ENCODE results near the gene DPF3. TPM values are rescaled to one million over a fixed set of nuclear protein-coding genes. Genes with fewer than 3 reads are reported as not detected.

Gene DPF3
- total and polyA plus RNA-seq, 2 donors (not counting 1 experiment from before 2014, with no cell fraction given), result 3.4 to 10.2 TPM

DNA sequence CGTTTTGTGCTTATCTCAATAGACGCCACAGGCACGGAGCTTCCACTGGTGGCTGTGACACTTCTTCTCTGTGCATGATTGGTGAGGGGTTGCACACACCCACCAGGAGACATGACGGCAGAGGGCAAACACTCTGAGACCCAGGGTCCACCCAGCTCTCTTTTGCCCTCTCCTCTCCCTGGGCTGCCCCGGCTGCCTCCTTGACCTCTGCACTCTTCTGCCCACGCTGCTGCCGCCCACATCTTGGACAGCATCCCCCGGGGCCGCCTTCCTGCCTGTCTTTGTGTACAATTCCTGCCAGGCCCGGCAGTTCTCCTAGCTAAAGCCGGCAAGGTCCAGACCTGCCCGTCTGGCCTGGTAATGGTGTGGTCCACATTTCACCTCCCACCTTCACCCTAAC lies 44.7 kb downstream of the DPF3 start:
- WGBS (ENCODE audit: insufficient coverage), result 91% methylated on average over 11 of the region's 12 CpGs
- no peak for ATAC-seq (ENCODE audit: low read depth)
- Histone ChIP-seq H3K27me3 (replicated peaks in 1 of 4; ENCODE audit: control extremely low read depth in 1 of 4, control insufficient read depth in 3 of 4, insufficient read depth in 4 of 4, low read length in 3 of 4) (no peaks in the 10 kb centered on the region), H3K4me1 (ENCODE audit: control insufficient read depth in 2 of 2, insufficient read depth in 2 of 2, low read length in 2 of 2) (no peaks in the 10 kb centered on the region), H3K9me3 (ENCODE audit: control extremely low read depth in 1 of 3, control insufficient read depth in 2 of 3, insufficient read depth in 1 of 3, low read length in 2 of 3) (no peaks in the 10 kb centered on the region), H3K4me2 (replicated peaks; ENCODE audit: low read depth, low read length, poor library complexity, severe bottlenecking) (no peak overlapping the region), H3K9ac (ENCODE audit: low read length) (no peak overlapping the region), H3K27ac (ENCODE audit: low read length in 2 of 2) (no peak overlapping the region), H3K79me2 (ENCODE audit: control insufficient read depth, insufficient read depth, low read length) (peaks cover 33% of the 10 kb centered on the region), H4K20me1 (ENCODE audit: control insufficient read depth, insufficient read depth, low read length, poor library complexity, severe bottlenecking) (peaks cover 9% of the 10 kb centered on the region), H3K4me3 (ENCODE audit: control extremely low read depth in 1 of 5, extremely low read depth in 1 of 5, insufficient read depth in 1 of 5, low read depth in 2 of 5, low read length in 4 of 5) (no peak overlapping the region), H2AFZ (ENCODE audit: insufficient read depth, low read depth, low read length, poor library complexity, severe bottlenecking) (no peak overlapping the region), H3K36me3 (replicated peaks in 1 of 2; ENCODE audit: control extremely low read depth in 1 of 2, control insufficient read depth in 1 of 2, extremely low read depth in 1 of 2, insufficient read depth in 2 of 2, low read length in 1 of 2) (no peaks in the 10 kb centered on the region)
- Mint-ChIP-seq H3K27ac (no peak overlapping the region), H3K27me3 (no peaks in the 10 kb centered on the region), H3K4me3 (no peak overlapping the region), H3K9me3 (ENCODE audit: insufficient read depth) (no peaks in the 10 kb centered on the region), H3K4me1 (peaks cover 11% of the 10 kb centered on the region)
- ChIA-PET POLR2A (no interaction called here), CTCF (interaction anchor here (1.0 kb wide), 1 partner anchor 14 kb away, joined by 3 read pairs; no protein-coding TSS in a partner anchor)
- DNase-seq, result no peak
- intact Hi-C loops (cut with micrococcal nuclease), result no loop called here
- TF ChIP-seq EZH2 (IDR thresholded peaks at IDR 0.05; ENCODE audit: borderline replicate concordance, insufficient read depth, low read depth, low read length, poor library complexity, severe bottlenecking), result no peak
- TF ChIP-seq, protein P1, sequence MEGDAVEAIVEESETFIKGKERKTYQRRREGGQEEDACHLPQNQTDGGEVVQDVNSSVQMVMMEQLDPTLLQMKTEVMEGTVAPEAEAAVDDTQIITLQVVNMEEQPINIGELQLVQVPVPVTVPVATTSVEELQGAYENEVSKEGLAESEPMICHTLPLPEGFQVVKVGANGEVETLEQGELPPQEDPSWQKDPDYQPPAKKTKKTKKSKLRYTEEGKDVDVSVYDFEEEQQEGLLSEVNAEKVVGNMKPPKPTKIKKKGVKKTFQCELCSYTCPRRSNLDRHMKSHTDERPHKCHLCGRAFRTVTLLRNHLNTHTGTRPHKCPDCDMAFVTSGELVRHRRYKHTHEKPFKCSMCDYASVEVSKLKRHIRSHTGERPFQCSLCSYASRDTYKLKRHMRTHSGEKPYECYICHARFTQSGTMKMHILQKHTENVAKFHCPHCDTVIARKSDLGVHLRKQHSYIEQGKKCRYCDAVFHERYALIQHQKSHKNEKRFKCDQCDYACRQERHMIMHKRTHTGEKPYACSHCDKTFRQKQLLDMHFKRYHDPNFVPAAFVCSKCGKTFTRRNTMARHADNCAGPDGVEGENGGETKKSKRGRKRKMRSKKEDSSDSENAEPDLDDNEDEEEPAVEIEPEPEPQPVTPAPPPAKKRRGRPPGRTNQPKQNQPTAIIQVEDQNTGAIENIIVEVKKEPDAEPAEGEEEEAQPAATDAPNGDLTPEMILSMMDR (IDR thresholded peaks at IDR 0.05), result no peak

DNA sequence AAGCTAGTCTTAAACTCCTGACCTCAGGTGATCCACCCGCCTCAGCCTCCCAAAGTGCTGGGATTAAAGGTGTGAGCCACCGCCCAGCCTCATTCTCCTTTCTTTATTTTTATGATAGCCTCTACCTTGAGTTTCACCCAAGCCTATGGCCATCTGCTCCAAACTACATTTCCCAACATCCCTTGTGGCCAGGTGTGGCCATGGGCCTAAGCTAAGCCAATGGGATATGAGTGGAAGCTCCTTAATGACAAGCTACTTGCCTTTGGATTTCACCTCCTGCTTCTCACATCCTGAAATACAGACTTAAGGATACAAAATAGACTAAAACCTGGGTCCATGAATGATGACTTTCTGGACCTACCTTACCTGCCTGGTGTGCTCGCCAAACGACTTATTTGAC lies 46.2 kb downstream of the DPF3 start:
- Histone ChIP-seq H3K9me3 (ENCODE audit: control extremely low read depth in 1 of 3, control insufficient read depth in 2 of 3, insufficient read depth in 1 of 3, low read length in 2 of 3) (no peaks in the 10 kb centered on the region), H3K27ac (ENCODE audit: low read length in 2 of 2) (no peak overlapping the region), H3K4me2 (replicated peaks; ENCODE audit: low read depth, low read length, poor library complexity, severe bottlenecking) (no peak overlapping the region), H4K20me1 (ENCODE audit: control insufficient read depth, insufficient read depth, low read length, poor library complexity, severe bottlenecking) (peaks cover 9% of the 10 kb centered on the region), H3K4me3 (ENCODE audit: control extremely low read depth in 1 of 5, extremely low read depth in 1 of 5, insufficient read depth in 1 of 5, low read depth in 2 of 5, low read length in 4 of 5) (no peak overlapping the region), H3K79me2 (ENCODE audit: control insufficient read depth, insufficient read depth, low read length) (peaks cover 22% of the 10 kb centered on the region), H2AFZ (ENCODE audit: insufficient read depth, low read depth, low read length, poor library complexity, severe bottlenecking) (no peak overlapping the region), H3K36me3 (replicated peaks in 1 of 2; ENCODE audit: control extremely low read depth in 1 of 2, control insufficient read depth in 1 of 2, extremely low read depth in 1 of 2, insufficient read depth in 2 of 2, low read length in 1 of 2) (no peaks in the 10 kb centered on the region), H3K27me3 (replicated peaks in 1 of 4; ENCODE audit: control extremely low read depth in 1 of 4, control insufficient read depth in 3 of 4, insufficient read depth in 4 of 4, low read length in 3 of 4) (no peaks in the 10 kb centered on the region), H3K4me1 (ENCODE audit: control insufficient read depth in 2 of 2, insufficient read depth in 2 of 2, low read length in 2 of 2) (no peaks in the 10 kb centered on the region), H3K9ac (ENCODE audit: low read length) (no peak overlapping the region)
- Mint-ChIP-seq H3K27ac (no peak overlapping the region), H3K4me3 (no peak overlapping the region), H3K27me3 (no peaks in the 10 kb centered on the region), H3K9me3 (ENCODE audit: insufficient read depth) (no peaks in the 10 kb centered on the region), H3K4me1 (peaks cover 11% of the 10 kb centered on the region)
- ChIA-PET POLR2A (no interaction called here), CTCF (no interaction called here)
- ATAC-seq (ENCODE audit: low read depth) (no peak), DNase-seq (no peak)
- no peak for TF ChIP-seq EZH2 (IDR thresholded peaks at IDR 0.05; ENCODE audit: borderline replicate concordance, insufficient read depth, low read depth, low read length, poor library complexity, severe bottlenecking)
- TF ChIP-seq, protein P1 (IDR thresholded peaks at IDR 0.05), result no peak
- intact Hi-C loops (cut with micrococcal nuclease), result no loop called here
- WGBS (ENCODE audit: insufficient coverage), result 88% methylated on average over 1 of the region's 4 CpGs

All from B cell (primary cell).